GM21447 (cell line): ENCODE measurements around the gene PTTG1IP2.
"Not testable (repeated sequence)": the region's sequence is repeated elsewhere in the genome, so short reads cannot be mapped to it uniquely, and the experiment has no call there.

Experiments used
- ATAC-seq: cut with Tn5 transposase; IDR thresholded peaks from one replicate; pipeline ENCODE4 v1.9.1; 2021; ENCODE audit not compliant: unreplicated experiment

The PTTG1IP2 gene

GRCh38 chr7:90469554-90469953, at the start of gene PTTG1IP2:
Gene PTTG1IP2 (plus strand): TSS chr7:90469639. CDS start chr7:90469787, 148 bp downstream.
- no peak for ATAC-seq

GRCh38 chr7:90421651-90422050, 47.8 kb upstream of the PTTG1IP2 start:
- ATAC-seq, result no peak

- ATAC-seq, result peak; percentile 89
Observed at GRCh38 chr7:90424720-90425119, 44.7 kb upstream of the PTTG1IP2 start.

GRCh38 chr7:90425376-90425775, 44.1 kb upstream of the PTTG1IP2 start:
- ATAC-seq, result no peak

DNA sequence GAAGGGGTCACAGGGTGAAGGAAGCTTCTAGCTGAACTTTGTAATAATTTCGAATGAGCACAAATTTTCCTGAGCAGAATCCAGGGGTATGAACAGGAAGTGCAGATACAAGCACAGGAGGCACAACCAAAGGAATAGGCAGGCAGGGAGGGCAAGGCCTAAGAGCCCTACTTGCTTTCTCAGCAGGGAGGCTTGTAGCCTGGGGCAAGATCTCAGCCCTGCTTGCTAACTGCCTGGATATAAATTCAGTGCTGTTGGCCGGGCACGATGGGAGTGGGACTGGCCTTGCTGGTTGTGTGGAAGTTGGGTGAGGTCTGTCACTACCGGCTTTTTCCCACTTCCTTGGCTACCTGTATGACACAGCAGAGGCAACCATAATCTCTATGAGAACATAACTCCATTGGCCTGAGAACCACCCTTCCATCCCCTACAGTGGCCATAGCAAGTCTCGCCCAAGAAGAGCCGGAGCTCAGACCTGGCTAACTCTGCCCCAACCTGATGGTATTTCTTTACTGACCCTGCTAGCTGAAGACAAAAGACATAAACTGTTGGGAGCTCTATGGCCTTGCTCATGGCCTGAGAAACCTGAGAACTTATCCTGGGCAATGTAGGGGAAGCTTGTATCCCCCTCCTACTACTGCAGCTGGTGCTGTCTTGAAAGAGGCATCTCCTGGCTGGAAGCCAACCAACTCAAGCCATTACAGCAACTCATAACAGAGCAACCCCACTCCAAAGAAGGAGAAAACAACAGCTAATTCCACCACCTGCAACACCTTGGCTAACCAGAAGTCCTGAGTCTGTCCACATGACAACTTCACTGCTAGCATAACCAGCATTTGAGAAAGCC, 38.6 kb upstream of the PTTG1IP2 start:
- ATAC-seq, result no peak

- ATAC-seq, result no peak
Observed at GRCh38 chr7:90432752-90433151, 36.7 kb upstream of the PTTG1IP2 start.

- ATAC-seq, result no peak
Observed at GRCh38 chr7:90433221-90433620, 36.2 kb upstream of the PTTG1IP2 start.

DNA sequence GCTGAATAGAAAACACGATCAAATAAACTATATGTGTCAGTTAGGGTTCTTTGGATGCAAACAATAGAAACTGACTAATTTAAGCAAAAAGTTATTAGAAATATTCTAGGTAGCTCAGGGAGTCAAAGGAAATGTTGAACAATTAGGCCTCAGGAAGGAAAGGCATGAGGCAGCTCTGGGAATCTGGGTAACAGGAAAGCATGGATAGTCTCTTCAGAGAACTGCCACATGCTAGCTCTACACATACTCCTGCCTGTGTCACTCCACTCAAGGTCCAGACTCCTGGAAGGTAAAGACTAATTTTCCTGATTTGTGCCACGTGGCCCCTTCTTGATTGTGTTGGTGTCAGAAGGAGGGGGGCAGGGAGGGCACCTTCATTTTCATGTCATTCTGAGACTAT, 23.8 kb upstream of the PTTG1IP2 start:
- no peak for ATAC-seq

DNA sequence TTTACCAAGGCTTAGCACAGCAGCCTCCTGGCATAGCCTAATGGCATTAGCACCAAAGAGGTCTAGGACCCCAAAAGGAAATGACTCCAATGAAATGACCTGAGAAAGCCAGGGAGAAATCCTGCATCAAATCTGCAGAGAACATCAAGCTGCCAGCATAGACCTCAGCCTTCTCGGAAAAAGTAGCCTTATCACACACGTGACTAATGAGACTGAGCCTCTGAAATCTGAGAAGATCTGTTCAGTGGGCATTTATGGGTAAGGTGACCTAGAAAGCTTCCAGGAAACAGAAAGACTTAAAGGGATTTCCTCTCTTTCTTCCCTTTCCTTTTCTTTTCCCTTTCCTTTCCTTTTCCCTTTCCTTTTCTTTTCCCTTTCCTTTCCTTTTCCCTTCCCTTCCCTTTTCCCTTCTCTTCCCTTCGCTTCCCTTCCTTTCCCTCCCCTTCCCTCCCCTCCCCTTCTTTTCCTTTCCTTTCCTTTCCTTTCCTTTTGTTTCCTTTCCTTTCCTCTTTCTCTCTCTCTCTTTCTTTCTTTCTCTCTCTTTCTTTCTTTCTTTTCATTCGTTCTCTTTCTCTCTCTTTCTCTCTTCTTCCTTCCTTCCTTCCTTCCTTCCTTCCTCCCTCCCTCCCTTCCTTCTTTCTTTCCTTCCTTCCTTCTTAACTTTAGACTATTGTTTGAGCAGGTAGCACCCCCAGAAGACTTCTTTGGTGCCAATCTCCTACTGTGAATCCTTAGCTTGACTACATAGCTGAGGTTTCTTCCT, 23.1 kb upstream of the PTTG1IP2 start:
- ATAC-seq, result no peak

DNA sequence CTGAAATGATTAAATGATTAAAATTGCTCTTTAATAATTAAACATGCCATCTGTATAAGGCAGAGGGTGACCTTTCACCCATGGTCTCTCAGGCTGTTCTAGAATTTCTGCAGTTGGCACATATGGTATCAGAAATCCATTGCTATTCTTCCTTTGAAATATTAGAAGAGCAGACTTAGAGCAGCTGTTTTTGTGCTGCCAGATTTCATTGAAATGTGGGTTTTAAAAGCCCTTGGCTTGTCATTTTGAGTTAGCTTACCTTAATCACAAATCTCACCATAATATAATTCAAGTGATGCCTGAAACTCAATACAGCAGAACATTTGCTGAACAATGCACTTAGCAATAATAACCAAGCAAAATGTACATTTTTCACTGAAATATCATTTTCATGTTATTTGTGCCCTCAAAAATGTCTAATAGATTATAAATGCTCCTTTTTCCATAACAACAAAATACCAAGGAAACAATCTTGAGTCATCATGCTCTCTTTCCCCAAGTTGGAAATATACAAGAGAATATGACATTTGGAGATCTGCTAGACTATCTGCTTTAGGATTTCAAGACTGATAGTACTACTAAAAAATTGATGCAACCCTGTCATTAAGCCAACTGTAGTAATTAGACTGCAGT, 16.1 kb upstream of the PTTG1IP2 start:
- ATAC-seq, result no peak

GRCh38 chr7:90453931-90454330, 15.5 kb upstream of the PTTG1IP2 start:
- ATAC-seq, result no peak

DNA sequence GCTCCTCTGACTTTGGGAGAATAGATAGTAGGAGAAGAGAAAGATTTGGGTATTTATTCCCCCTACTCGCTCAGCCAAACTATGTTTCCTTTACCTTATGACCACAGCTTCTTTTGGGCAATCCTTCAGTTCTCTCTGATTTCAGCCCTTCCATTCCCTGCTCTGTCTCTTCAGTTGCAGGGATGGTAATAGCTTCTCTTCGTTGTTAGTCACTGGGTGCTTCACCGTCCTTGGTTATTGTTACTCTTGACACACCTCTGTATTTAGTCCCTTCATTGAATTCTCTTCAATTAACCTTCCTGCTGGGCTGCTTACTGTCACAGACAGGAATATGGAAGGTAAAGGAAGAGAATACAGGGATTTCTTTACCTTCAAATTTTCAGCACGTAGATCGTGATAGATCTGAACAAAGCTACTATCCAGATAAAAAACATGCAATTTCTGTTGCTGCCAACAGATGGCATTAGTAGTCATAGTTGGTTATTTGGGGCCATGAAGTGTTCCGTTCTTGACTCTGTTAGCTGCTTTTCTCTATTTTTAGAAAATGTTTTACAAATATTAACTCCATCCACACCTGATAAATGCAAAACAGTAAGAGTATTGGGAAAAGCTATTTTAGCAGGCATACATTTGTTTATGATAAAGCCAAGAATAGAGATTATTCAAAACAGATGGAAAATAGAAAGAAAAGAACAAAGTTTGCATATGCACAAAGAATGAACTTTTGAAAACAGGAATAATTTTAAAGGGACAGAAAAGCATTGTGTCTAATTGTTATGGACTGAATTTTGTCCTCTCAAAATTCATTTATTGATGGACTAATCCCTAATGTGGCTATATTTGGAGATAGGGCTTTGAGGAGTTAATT, 14.0 kb upstream of the PTTG1IP2 start:
- ATAC-seq, result peak; percentile 86

- ATAC-seq, result no peak
Observed at GRCh38 chr7:90458104-90458503, 11.3 kb upstream of the PTTG1IP2 start.

GRCh38 chr7:90459888-90460287, 9.6 kb upstream of the PTTG1IP2 start:
- ATAC-seq, result no peak

DNA sequence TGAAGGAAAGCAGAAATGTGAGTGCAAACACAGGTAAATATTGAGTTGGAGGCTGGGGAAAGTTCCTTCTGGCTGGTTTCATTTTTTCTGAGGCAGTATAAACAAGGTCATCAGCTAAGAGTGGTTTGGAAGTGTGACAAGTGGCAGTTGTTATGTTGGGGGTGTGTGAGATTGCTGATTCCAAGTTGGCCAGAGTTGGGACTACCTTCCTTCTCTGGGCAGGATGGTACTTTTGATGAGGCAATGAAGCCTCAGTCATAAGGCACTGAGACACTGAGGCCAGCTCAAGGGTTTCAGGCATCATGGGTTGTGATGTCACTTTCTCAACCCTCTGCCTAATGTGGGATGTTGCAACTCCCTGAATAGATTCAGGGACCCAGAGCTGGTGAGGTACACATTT, 8.2 kb upstream of the PTTG1IP2 start:
- no peak for ATAC-seq

GRCh38 chr7:90463151-90463628, 6.2 kb upstream of the PTTG1IP2 start:
- not testable (repeated sequence) for ATAC-seq

GRCh38 chr7:90465816-90466215, 3.6 kb upstream of the PTTG1IP2 start:
- ATAC-seq, result no peak

DNA sequence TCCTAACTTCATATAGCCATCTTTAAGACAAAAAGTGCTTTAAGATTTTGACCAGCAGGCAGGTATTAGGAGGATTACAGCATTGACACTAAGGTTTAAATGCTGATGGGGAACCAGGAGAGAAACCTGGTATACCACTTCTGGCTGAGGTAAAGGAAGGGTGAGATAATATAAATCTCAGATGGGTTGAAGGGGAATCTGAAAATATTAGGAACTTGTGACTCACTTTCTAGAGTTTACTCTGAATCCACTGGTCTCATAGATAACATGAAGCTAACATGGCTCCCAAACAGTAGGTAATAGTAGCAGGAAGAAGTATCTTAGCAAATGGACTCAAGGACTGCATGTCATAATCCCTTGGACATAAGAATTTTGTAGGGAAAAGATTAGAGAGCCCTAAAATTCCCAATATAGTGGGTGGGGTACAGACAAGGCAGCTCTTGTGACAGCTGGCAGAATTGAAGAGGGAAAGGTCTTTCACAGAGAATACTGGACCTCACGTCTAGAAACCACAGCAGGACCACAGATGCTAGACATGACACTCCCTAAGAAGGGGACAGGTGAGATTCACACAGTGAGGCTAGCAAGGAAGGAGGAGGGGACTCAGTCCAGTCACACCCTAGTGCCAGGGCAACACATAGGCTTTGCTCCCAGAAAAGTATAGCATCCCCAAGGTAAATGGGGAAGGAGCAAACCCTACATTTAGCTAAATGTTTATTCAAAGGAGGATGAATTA, 3.5 kb downstream of the PTTG1IP2 start:
- no peak for ATAC-seq

DNA sequence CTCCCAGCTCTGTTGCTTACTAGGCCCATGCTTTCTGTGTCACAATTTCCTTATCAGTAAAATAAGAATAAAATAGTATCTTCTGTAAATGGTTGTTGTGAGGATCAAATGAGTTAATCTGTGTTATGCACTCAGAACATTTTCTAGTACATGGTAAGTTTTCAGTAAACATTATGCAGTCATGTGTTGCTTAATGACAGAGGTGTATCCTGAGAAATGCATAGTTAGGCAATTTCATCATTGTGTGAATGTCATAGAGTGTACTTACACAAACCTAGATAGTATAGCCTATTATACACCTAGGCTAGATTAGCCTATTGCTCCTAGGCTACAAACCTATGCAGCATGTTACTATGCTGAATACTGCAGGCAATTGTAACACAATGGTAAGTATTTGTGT, 4.4 kb downstream of the PTTG1IP2 start:
- no peak for ATAC-seq
